Gastrocnemius medialis (tissue), 4 donors: Measurements from ENCODE around the gene STYX.

Experiments used
- CTCF ChIP-seq, 5 experiments: fragments of 450-650 bp in 3 of 5; fragments of 200-600 bp in 2 of 5; sonication (generic) in 2 of 5; IDR thresholded peaks in 4 of 5; conservative IDR thresholded peaks in 1 of 5; 1 replicate in 4 of 5; 2 replicates in 1 of 5; pipeline ENCODE4 v1.5.1; 2016 to 2019; ENCODE audit warnings: antibody characterized with exemption in 5 of 5, mild to moderate bottlenecking in 3 of 5, moderate library complexity in 3 of 5
- POLR2A ChIP-seq, 2 donors: fragments of 450-650 bp; IDR thresholded peaks; one replicate each; pipeline ENCODE4 v1.6.1; 2017; ENCODE audit warnings: antibody characterized with exemption in 2 of 2, mild to moderate bottlenecking in 2 of 2, moderate library complexity in 2 of 2

- TF ChIP-seq CTCF (IDR thresholded peaks at IDR 0.05 in 4 of 5, conservative IDR thresholded peaks at IDR 0.05 in 1 of 5) = no peak
- no peak for TF ChIP-seq POLR2A (IDR thresholded peaks at IDR 0.05)
These were observed 6.0 kb downstream of the STYX start for GRCh38 chr14:52735921-52736489.
